ENCODE results near the gene ADGRG3. TPM values are rescaled to one million over a fixed set of nuclear protein-coding genes. Genes with fewer than 3 reads are reported as not detected.

Gene ADGRG3
- total and polyA plus RNA-seq, 2 experiments from 2014 or later: not detected

- TF ChIP-seq ZNF462 (CRISPR knock-in tag; IDR thresholded peaks at IDR 0.05) (no peak), POLR2AphosphoS5 (IDR thresholded peaks at IDR 0.05; ENCODE audit: low read depth) (no peak), JUNB (IDR thresholded peaks at IDR 0.05; ENCODE audit: unreplicated experiment) (no peak), ETS1 (IDR thresholded peaks at IDR 0.05) (no peak), NANOG (IDR thresholded peaks at IDR 0.05; ENCODE audit: borderline replicate concordance) (no peak), CTCF (conservative IDR thresholded peaks at IDR 0.05; ENCODE audit: low read depth in 2 of 2) (no peak), ZNF114 (CRISPR knock-in tag; IDR thresholded peaks at IDR 0.05) (no peak)
Observed at GRCh38 chr16:57693550-57693949, 25.4 kb downstream of the ADGRG3 start (continued).

Data from GM23338 (cell line).